NCI-H2227 treated with DMSO at 0.1 percent for 48 hours (cell line): ENCODE data around the gene RHOXF2B.
"Not testable (repeated sequence)": the region's sequence is repeated elsewhere in the genome, so short reads cannot be mapped to it uniquely, and the experiment has no call there.

Experiments
- DNase-seq: peaks from one replicate; lab custom pipeline; 2025; lab: John Stamatoyannopoulos, UW

RHOXF2B gene

DNA sequence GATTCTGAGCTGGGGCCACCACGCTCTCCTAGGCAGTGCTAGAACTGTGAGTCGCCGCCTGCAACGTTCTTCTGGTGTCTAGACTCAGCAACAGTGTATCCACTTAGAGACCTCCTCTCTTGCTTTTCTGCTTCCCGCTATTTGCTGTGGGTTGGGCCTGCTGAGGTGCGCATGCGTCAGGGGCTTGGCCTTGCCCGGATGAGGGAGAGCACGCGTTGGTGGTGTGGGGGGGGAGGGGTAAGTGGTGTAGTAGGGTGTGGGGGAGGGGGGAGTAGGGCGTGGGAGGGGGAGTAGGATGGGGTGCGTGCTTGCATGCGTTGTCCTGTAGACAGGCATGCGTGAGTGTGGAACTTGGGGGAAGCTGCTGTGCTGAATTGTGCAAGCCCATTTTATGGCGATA, at the start of gene RHOXF2B:
Gene RHOXF2B (minus strand): TSS at position 101 of the 400 bp plus-strand sequence. CDS start 138 bp downstream, outside the sequence.
- not testable (repeated sequence) for DNase-seq

DNA sequence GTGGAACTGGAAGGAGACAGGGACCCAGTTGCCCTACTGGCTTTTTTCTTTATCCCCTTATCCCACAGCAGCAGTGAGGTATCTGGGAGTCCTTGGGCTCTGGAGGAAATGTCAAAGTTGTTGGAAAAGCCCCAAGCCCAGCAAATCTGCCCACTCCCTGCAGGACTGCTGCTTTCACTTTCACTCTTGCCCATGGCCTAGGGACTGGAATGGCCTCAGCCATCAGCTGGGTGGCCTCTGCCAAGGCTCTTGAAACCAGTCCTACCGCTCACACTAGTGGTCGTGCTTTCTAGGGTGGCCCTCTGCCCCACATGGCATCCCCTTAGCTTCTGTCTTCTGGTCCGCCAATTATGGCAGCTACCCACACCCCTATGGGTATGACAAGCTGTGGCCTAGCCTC, 48.0 kb upstream of the RHOXF2B start:
- no peak for DNase-seq

DNA sequence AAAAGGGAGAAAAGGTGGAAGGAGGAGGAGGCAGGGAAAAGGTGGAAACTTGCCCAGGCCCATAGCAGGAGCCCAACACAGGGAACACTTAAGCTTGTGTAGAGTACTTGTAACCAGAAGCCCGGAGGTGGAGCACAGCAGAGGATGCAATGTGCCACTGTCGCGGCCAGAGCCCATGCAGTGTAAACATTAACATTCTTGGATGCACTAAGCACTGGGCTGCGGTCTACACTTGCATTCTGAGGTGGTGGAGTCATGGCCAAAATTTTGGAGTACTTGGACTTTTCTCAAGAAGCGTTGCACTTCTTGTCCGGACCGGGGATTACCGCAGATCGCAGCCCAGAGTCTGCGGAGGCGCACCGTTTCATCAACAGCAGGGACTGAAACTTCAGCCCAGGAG, 42.7 kb upstream of the RHOXF2B start:
- no peak for DNase-seq

DNA sequence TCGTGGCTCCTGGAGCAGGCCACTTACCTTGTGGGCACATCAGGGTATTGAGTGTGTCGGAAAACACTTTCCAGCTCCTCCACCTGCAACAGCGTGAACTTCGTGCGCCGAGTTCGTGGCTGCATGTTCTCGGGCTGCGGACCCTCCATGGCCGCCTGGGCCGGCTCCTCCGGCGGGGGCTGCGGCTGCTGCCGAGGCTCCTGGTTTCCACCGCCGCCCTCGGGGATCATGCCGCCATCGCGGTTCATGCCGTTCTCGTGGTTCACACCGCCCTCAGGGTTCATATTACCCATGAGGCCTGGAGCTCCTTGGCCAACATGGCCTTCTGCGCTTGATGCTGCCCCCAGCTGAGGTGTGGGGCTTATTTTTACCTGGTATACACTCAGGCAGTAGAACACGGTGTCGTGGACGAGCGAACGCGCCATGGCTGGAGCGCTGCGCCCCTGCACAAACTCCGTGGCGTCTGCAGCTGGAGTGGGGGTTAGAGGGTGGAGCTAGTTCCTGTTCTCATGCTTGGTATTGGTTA, 38.0 kb upstream of the RHOXF2B start, which contains the start of gene RHOXF1:
Gene RHOXF1 (minus strand): TSS at position 476 of the 526 bp plus-strand sequence. CDS start 51 bp downstream, at position 425.
- DNase-seq: no peak

DNA sequence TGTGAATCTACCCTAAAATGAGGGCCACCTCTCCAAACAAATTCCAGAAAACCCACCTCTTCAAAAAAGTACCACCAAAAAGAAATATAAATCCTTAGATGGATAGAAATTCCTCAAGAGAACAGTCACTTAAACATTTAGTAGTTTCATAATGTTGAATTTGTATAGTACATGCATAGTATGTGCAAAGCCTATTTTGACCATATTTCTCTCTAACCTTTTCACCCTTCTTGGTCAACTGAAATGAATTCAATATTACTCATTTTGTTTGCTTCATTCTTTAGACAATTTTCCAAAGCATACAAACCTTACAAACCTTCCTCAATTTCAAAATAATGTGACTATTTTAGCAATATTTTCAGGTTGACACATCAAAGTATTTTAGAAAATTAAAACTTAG, 34.1 kb upstream of the RHOXF2B start:
- DNase-seq: no peak

DNA sequence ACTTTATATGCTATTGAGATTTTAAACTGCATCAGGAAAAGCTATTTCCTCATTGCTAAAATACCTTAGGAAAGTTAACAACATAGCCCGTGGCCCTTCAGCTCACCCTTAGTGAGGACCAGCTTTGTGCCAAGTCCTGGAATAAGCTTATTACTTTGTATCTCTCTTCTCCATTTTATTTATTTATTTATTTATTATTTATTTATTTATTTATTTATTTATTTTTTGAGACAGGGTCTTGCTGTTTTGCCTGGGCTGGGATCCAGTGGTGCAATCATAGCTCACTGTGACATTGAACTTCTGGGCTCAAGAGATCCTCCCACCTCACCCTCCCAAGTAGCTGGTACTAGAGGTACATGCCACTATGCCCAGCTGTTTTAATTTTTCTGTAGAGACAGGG, 31.9 kb upstream of the RHOXF2B start:
- DNase-seq: no peak

DNA sequence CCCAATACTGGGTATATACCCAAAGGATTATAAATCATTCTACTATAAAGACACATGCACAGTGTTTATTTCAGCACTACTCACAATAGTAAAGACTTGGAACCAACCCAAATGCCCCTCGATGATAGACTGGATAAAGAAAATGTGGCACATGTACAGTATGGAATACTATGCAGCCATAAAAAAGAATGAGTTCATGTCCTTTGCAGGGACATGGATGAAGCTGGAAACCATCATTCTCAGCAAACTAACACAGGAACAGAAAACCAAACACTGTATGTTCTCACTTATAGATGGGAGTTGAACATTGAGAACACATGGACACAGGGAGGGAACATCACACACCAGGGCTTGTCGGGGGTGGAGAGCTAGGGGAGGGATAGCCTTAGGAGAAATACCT, 27.2 kb upstream of the RHOXF2B start:
- DNase-seq: not testable (repeated sequence)

DNA sequence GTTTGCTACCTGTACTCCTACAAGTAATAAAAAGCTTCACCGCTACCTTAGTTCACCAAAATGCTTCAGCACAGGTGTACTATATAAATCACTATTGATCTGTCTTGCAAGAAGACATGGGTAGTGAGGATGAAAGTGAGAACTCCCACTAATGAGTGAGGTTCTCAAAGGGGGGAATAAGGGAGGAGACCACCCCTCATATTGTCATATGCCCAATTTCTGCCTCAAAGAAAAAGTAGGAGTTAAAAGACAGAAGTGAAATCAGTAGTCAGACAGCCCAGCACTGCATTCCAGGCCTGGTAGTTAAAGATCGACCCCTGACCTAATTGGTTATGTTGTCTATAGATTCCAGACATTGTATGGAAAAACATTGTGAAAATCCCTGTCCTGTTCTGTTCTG, 23.6 kb upstream of the RHOXF2B start:
- DNase-seq: not testable (repeated sequence)

DNA sequence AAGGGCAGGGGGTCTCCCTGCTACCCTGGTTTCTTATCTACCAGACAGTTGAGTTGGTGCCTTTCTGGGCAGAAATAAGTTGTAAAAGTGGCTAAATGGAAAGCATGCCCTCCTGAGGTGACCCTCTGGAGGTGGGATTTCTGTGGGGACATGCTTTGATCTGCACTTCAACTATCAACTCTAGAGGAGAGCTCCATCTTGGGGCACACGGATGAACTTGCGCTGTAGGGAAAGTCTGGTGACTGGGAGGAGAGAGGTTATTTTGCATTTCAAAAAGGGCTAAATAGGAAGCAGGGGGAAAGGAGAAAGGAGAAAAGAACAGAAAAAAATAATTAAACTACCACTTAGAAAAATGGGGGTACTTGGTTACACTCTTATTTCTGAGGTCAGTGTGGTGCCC, 12.7 kb upstream of the RHOXF2B start:
- DNase-seq: no peak

DNA sequence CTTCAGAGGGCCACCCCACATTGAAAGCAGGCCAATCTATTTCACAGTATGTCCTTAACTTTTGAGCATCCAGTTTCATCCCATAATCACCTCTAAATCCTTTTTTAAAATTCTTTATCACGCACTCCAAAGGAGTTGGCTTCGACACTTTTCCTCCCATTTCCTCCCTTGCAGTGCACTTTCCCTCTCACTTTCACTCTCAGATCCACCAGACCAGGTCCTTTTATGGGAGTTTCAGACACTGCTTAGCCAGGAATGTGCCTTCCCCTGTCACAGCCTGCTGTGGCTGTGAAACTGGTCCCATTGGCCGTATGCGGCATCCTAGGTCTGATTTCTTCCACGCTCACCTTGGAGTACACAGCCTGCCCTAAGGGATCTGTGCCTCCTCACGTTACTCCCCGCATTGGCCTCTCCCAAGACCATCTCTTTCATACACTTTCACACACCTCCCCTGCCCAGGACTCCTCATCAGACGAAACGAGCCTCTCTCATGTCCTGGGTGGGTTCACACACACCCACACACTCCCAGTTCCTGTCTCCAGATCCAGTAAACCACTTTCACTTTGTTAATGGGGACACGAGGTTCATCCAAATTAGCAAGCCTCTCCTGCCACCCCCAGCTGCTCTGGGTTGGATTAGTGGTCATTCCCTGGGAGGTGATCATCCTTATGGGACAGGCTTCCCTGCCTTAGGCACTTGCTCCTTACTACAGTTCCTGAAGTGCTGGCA, 10.0 kb upstream of the RHOXF2B start:
- DNase-seq: no peak

DNA sequence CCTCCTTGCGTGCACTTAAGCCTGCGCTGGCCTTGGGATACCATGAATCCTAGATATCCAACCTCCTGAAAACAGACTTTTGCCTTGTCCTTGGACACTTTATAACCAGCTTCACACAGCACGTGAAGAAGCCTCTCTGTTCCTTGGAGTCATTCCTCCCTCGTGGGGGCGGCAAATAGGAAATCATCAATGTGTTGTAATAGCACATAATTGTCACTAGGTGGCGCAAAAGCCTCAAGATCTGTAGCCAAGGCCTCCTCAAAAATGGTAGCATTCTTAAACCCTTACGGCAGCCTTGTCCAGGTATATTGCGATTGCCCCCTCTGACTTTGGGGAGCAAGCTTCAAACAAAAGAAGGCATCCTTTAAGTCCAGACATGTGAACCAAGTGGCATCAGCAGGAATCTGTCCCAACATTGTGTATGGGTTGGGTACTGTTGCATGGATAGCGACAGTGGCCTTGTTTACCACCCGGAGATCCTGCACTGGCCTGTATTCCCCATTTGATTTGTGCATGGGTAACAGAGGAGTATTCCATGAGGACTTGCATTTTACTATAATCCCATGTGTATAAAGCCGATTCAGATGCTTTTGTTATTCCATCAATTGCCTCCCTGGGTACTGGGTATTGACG, 8.2 kb upstream of the RHOXF2B start:
- DNase-seq: not testable (repeated sequence)

DNA sequence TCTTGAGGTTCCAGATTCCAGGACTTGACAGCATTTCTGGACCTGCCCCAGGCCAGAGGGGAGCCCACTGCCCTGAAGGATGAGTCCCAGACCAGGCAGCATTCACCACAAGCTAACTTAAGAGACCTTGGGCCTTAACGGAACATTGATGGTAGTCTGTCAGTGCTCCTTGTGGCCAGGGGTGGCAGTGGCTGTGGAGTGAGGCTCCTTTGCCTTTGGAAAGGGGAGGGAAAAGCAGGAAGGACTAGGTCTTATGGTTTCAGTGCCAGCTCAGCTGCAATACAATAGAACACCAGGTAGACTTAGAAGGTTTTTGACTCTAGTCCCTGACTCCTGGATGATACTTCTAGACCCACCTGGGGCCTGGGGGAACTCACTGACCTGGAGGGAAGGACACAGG, 11.3 kb downstream of the RHOXF2B start:
- not testable (repeated sequence) for DNase-seq

DNA sequence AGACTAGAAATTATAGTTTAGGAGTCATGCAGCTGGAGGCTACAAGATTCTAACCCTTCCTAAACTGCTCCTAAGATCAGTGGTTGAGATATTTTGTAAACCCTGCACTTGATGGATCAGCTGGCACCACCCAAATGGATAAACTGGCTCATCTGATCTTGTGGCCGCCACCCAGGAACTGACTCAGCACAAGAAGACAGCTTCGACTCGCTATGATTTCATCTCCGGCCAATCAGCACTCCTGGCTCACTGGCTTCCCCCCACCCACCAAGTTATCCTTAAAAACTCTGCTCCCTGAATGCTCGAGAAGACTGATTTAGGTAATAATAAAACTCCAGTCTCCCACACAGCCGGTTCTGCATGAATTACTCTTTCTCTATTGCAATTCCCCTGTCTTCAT, 34.8 kb downstream of the RHOXF2B start:
- DNase-seq: not testable (repeated sequence)

DNA sequence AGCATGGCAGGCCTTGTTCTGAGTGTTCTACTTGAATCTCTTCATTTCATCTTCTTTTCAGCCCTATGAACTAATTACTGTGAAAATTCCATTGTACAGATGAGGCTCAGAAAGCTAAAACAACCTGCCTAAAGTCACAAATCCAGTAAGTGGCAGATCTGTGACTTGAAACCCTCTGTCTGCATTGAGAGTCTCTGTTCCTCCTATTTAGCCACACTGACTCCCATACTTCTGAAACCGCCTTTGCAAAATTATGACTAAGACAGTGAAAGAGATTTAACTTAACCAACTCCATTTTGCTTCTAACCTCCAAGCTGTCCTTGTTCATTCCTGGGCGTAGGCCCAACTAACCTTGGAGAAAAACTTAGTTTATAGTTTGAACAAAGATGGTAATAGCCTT, 35.2 kb downstream of the RHOXF2B start:
- DNase-seq: not testable (repeated sequence)

DNA sequence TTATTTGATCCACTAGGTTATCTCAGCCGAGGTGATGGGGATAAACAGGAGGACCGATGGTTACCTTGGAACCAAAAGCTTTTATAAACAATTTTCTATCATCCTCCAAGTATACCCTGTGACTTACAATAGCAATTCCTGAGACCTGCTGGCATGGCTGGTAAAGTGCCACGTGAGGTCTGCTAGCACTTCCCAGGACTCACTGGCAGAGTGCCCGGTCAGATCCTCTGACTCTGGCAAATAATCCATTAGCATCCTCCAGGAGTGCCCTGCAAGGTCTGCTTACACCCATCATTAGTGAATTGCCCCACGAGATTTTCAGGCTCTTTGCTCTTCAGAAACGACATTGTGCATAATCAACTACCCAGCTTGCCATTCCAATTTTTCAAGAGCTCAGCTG, 37.3 kb downstream of the RHOXF2B start:
- DNase-seq: not testable (repeated sequence)

DNA sequence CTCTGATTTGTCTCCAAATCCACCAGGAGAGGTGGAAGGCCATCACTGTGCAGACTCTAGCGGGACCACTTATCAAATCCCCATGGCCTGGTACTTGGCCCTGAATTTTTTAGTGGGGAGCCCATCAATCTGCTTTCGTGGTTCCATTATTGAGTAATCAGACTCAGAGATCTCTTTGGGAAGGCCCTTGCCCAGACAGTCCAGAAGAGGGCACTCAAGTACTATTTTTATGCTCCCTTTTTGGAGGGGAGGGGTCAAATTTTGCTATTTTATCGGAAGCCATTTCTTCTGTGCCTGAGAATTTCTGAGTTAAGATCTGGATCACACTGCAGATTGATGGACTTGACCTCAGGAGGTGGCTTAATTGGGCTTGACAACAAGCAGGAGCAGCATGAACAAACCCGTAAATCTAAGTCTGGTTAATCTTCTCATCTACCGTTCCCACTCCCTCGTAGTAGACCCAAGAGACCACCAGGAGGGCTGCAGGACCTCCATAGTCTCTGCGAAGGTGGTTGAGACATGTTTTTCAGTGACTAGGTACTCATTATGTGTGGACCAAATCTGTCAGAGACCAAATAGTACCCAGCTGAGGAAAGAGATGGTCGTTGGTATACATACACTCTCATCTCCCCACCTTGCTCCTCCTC, 38.3 kb downstream of the RHOXF2B start:
- not testable (repeated sequence) for DNase-seq

DNA sequence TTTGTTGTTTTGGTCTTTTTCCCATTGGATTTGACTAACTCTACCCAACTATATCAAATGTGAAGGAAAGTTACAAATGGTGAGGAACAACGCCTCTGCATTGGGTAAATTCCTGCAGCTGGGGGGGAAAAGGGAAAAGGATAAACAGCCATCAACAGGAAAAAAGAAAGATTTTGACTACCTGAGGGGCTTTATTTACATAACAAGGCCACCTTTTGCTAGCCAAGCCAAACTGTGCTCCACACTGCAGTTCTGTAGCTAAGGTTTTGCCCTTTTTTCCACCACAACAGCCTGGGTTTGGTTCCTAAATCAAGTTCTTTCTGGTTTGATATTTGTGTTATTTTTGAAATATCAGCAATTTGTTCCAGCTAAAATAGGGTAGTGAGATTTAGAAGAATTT, 40.8 kb downstream of the RHOXF2B start:
- no peak for DNase-seq

DNA sequence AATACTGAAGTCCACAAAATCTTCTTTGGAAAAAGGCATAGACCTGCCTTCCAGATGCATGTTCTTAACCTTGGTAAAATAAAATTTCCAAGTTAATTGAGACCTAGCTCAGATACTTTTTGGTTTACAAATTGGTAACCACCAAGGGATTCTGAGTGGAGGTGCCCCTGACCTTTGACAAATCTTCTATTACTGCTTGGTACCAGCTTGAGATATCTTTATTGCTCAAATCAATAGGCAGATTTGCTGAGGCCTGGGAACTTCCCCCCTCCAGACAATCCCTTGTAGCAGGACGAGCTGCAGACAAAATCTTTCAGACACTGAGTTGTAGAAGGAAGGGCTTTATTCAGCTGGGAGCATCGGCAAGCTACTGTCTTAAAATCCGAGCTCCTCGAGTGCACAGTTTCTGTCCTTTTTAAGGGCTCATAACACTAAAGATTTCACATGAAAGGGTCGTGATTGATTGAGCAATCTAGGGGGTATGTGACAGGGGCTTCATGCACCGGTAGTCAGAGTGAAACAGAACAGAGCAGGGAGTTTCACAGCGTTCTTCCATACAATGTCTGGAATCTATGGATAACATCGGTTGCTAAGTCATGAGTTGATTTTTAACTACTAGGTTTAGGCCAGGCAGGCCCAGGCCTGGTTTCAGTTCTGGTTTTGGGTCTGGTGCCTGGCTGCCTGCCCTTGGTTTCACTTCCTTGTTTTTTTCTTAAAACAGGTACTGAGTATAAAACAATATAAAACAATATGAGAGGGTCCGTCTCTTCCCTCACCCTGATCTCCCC, 41.8 kb downstream of the RHOXF2B start:
- not testable (repeated sequence) for DNase-seq

DNA sequence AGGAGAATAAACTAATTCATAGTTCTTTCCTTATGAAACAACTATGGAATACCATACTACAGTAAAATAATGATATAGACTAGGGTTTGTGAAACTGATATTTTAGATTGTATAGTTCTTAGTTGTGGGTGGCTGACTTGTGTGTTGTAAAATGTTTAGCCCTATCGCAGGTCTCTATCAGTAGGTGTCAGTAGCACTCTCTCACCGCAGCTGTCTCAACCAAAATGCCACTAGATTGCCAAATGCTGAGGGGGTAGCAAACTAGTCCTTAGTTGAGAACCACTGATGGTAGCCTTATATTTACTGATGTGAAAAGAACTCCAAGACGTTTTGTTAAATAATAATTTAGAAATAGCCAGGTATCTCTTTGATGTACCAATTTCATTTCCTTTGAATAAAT, 48.1 kb downstream of the RHOXF2B start:
- DNase-seq: no peak

DNA sequence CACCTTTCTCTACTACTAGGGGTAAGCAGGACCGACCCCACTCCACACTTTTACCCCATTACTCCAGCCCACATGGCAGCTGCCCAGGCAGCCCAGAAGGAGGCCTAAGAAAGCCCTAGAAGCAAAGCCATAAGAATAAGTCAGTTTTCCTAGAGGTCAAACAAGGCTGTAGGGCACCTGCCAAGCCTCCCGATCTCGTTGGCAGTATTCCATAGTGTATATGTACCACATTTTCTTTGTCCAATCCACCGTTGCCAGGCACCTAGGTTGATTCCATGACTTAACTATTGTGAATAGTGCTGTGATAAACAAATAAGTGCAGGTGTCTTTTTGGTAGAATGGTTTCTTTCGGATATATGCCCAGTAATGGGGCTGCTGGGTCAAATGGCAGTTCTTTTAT, 54.2 kb downstream of the RHOXF2B start:
- DNase-seq: no peak

DNA sequence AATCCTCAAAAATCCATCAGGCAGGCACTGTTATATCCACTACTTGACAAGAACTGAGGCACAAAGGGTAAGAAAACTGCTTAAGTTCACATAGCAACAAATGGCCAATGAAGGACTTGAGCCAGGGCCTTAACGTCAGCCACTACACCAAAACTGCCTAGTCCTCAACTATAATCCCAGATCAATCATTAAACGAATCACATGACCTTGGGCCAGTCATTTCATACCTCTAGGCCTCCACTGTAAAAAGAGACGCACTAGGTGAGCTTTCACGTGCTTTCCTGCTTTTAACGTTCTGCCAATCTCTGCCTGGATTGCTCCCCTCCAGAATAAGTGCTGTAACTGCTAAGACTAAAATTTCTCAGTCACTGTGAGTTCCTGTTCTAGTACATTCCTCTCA, 54.7 kb downstream of the RHOXF2B start:
- DNase-seq: no peak
